Karpas-422 (cell line): ENCODE data around the gene GALNT2. TPM values are rescaled to one million over a fixed set of nuclear protein-coding genes. Genes with fewer than 3 reads are reported as not detected.

Experiments
- DNase-seq: peaks from one replicate; pipeline ENCODE4 v3.0.0-alpha.2; 2015
- H2AFZ ChIP-seq: fragments of 200-600 bp; sonication (generic); 2 replicates; pipeline ENCODE4 v1.6.1; 2014; ENCODE audit warnings: antibody characterized with exemption, low read length, mixed read lengths
- H3K27ac ChIP-seq: fragments of 200-600 bp; sonication (generic); 2 replicates; pipeline ENCODE4 v1.5.1; 2014; ENCODE audit warnings: mild to moderate bottlenecking, low read length, moderate library complexity
- H3K27me3 ChIP-seq: fragments of 200-600 bp; sonication (generic); 2 replicates; pipeline ENCODE4 v1.6.1; 2014; ENCODE audit warnings: low read length, mixed read lengths
- H3K36me3 ChIP-seq: fragments of 200-600 bp; sonication (generic); 2 replicates; pipeline ENCODE4 v1.6.1; 2014; ENCODE audit warnings: low read length, mixed read lengths; ENCODE audit not compliant: insufficient read depth
- H3K4me1 ChIP-seq: fragments of 200-600 bp; sonication (generic); 2 replicates; pipeline ENCODE4 v1.6.1; 2014; ENCODE audit warnings: mild to moderate bottlenecking, low read length, mixed read lengths
- H3K4me2 ChIP-seq: fragments of 200-600 bp; sonication (generic); 2 replicates; pipeline ENCODE4 v1.6.1; 2014; ENCODE audit warnings: low read length, low read depth, mild to moderate bottlenecking; ENCODE audit not compliant: poor library complexity, severe bottlenecking
- H3K4me3 ChIP-seq: fragments of 200-600 bp; sonication (generic); 2 replicates; pipeline ENCODE4 v1.5.1; 2014; ENCODE audit warnings: mild to moderate bottlenecking, antibody characterized with exemption, low read length, mixed read lengths
- H3K79me2 ChIP-seq: fragments of 200-600 bp; sonication (generic); 2 replicates; pipeline ENCODE4 v1.6.1; 2014; ENCODE audit warnings: mild to moderate bottlenecking, low read length, mixed read lengths
- H3K9ac ChIP-seq: fragments of 200-600 bp; sonication (generic); 2 replicates; pipeline ENCODE4 v1.6.0; 2014; ENCODE audit warnings: low read length
- H3K9me2 ChIP-seq: fragments of 200-600 bp; sonication (generic), shearing (Covaris generic); replicated peaks from 2 replicates; pipeline ENCODE4 v1.6.0; 2014; ENCODE audit warnings: mild to moderate bottlenecking, low read length, moderate library complexity; ENCODE audit not compliant: insufficient read depth
- H3K9me3 ChIP-seq: fragments of 300-700, 200-600 bp; sonication (generic); 2 replicates; pipeline ENCODE4 v1.6.1; 2014; ENCODE audit warnings: low read length, mixed read lengths
- H4K20me1 ChIP-seq: fragments of 200-600 bp; sonication (generic); 2 replicates; pipeline ENCODE4 v1.6.1; 2014; ENCODE audit warnings: mild to moderate bottlenecking, antibody characterized with exemption, low read length, low read depth; ENCODE audit not compliant: insufficient read depth
- total RNA-seq: library from RNA; depleted of rRNA; stranded (reverse); fragments of >200 nt; shearing (Covaris generic); gene quantifications from 2 replicates; pipeline ENCODE4 v1.2.3, GENCODE V29; 2014; ENCODE audit warnings: low replicate concordance

GALNT2 gene
- total RNA-seq, 1 experiment from 2014 or later, result 2.7 TPM

DNA sequence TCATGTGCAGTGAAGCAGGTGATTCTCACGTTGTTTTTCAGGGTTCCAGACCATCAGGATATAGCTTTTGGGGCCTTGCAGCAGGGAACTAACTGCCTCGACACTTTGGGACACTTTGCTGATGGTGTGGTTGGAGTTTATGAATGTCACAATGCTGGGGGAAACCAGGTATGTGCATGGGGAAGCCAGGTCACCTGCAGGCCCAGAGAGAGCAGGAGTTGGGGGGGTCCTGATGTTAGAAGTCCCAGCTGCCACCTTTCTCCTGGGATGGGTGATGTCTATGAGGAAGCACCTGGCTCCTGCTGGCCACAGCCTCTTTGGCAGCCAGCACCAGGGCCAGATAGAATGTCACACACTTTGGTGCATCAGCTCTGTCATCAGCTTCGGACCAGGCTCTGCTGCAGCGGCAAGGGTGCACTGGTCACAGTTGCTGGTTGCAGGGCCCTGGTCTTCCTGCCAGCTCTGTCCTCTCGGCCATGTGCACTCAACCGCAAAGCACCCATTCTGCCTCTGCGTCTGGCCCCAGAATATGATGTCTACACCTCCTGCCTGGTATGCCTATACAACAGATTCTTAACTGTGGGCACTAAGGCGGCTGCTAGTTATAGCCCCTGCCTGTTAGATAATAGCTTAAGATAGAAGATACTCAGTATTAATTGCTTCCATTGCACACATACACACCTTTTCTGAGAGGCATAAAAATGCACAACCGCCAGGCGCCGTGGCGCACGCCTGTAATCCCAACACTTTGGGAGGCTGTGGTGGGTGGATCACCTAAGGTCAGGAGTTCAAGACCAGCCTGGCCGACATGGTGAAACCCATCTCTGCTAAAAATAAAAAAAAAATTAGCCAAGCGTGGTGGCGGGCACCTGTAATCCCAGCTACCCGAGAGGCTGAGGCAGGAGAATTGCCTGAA, 198.4 kb downstream of the GALNT2 start:
- Histone ChIP-seq H3K9me3 (no peaks in the 10 kb centered on the region), H3K9me2 (no peaks in the 10 kb centered on the region), H3K36me3 (no peaks in the 10 kb centered on the region), H3K4me3 (no peak overlapping the region), H3K79me2 (no peaks in the 10 kb centered on the region), H3K9ac (no peak overlapping the region), H3K4me2 (no peak overlapping the region), H3K27ac (no peak overlapping the region), H3K4me1 (no peaks in the 10 kb centered on the region), H2AFZ (no peak overlapping the region), H3K27me3 (no peaks in the 10 kb centered on the region), H4K20me1 (no peaks in the 10 kb centered on the region)
- no peak for DNase-seq

DNA sequence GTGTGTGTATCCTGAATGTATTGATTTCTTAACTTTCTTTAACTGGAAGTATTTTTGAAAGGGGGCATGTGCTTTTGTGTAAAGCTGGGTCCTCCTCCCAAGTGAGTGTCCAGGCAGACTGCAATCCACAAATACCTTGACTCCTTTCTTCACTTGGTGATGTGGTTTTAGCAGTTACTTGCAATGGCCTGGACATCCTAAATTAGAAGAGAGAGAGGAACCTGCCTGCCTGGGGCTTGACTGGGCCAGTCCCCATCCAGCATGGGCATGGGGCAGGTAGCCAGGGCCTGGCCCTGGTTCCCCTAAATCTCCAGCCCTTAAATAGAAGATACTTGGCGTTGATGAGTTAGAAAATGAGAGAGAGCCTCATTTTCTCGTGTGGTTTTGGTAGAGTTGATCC, 199.4 kb downstream of the GALNT2 start:
- Histone ChIP-seq H3K4me1 (no peaks in the 10 kb centered on the region), H3K4me2 (no peak overlapping the region), H3K36me3 (no peaks in the 10 kb centered on the region), H3K27me3 (no peaks in the 10 kb centered on the region), H4K20me1 (no peaks in the 10 kb centered on the region), H3K9me3 (no peaks in the 10 kb centered on the region), H3K9me2 (no peaks in the 10 kb centered on the region), H3K79me2 (no peaks in the 10 kb centered on the region), H3K9ac (no peak overlapping the region), H3K4me3 (no peak overlapping the region), H2AFZ (no peak overlapping the region), H3K27ac (no peak overlapping the region)
- DNase-seq, result no peak

DNA sequence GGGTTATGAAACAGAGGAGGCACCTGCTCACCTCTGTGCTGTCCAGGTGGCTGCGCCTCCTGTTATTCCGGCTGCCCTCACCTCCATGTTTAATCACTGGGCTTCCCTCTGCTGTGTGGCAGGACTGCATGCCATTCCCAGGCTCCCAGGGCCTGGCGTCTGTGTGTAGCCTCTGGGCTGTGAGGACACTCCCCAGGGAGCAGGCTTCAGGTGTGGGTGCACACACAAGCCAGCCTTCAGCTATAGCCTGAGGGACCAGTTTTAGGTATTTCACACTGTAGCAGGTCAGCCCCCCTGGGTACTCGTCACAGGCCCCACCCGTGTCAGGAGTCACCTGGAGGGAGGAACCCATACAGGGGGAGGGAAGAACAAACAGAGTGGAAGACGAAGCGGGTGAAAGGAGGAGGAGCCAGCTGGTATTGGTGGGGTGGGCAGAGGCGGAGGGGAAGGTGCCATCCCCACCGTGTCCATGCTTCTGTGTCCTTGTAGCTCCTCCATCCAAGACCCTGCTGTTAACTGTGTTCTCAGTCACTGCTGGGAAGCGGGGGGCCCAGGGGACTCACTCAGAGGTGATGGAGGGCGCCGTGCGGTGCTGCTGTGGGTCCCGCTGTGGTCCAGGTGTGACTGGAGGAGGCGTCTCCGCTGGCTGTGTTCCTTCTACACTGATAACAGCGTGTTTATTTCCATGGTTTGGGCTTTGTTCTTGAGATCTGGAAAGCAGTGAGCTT, 200.5 kb downstream of the GALNT2 start:
- H3K9me3 ChIP-seq, result no peaks in the 10 kb centered on the region
- no peak overlapping the region for H3K9ac ChIP-seq
- H4K20me1 ChIP-seq, result no peaks in the 10 kb centered on the region
- no peaks in the 10 kb centered on the region for H3K4me1 ChIP-seq
- no peak overlapping the region for H3K27ac ChIP-seq
- H3K9me2 ChIP-seq, result no peaks in the 10 kb centered on the region
- H3K36me3 ChIP-seq, result no peaks in the 10 kb centered on the region
- no peak overlapping the region for H3K4me2 ChIP-seq
- DNase-seq, result no peak
- H2AFZ ChIP-seq, result no peak overlapping the region
- H3K27me3 ChIP-seq, result no peaks in the 10 kb centered on the region
- no peak overlapping the region for H3K4me3 ChIP-seq
- H3K79me2 ChIP-seq, result no peaks in the 10 kb centered on the region

DNA sequence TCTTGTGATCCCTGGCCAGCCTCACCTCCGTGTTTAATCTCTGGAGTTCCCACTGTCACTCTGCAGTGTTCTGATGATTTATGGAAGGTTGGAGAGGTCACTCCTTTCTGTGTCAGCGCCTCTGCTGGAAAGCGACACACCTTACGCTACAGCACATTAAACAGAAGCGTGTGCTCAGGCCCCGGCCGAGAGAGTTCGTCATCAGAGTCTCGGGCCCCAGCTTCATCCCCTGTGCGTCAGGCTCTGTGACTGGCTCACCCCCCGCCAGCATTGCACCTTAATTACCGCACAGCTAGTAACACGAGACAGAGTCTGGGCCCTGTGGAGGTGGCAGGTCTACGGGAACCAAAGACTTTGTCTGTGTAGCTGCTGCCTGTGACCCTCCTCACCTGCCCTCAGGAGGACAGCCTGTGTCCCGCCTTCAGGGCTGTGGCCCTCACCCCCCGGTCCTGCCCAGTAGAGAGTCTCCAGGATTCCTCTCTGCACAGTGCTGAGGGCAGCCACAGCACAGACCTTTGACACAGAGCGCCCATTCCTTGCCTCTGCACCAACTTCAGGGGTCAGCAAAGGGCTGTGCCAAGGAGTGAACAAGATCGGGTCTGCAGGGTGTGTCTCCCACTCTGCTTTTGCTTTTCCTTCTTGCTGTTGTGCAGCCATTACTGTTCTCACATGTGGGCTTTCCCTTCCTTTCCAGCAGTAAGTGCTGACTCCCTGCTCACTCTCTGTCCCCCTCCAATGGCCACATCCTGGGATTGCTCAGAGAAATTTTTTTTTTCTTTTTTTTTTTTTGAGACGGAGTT, 201.5 kb downstream of the GALNT2 start:
- Histone ChIP-seq H3K27me3 (no peaks in the 10 kb centered on the region), H3K4me3 (no peak overlapping the region), H3K9me3 (no peaks in the 10 kb centered on the region), H3K27ac (no peak overlapping the region), H3K9me2 (no peaks in the 10 kb centered on the region), H3K4me2 (no peak overlapping the region), H4K20me1 (no peaks in the 10 kb centered on the region), H3K79me2 (no peaks in the 10 kb centered on the region), H2AFZ (no peak overlapping the region), H3K4me1 (no peaks in the 10 kb centered on the region), H3K36me3 (no peaks in the 10 kb centered on the region), H3K9ac (no peak overlapping the region)
- no peak for DNase-seq

DNA sequence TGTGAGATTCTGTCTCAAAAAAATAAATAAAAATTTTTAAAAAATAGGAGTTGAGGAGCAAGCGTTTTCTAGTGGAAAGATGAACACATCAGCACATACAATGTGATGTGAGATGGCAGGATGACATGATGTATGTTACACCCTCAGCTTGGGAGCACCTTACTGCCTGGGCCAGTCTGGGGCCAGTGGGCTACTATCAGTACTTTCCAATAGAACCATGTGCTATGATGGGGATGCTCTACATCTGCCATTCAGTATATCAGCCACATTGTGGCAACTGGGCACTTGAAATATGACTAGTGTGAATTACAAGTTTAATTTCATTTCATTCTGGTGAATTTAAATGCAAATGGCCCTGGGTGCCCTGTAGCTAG, 203.1 kb downstream of the GALNT2 start:
- Histone ChIP-seq H3K27me3 (no peaks in the 10 kb centered on the region), H3K36me3 (no peaks in the 10 kb centered on the region), H2AFZ (no peak overlapping the region), H3K9me2 (no peaks in the 10 kb centered on the region), H3K27ac (no peak overlapping the region), H3K4me3 (no peak overlapping the region), H3K4me1 (no peaks in the 10 kb centered on the region), H3K4me2 (no peak overlapping the region), H4K20me1 (no peaks in the 10 kb centered on the region), H3K9me3 (no peaks in the 10 kb centered on the region), H3K9ac (no peak overlapping the region), H3K79me2 (no peaks in the 10 kb centered on the region)
- DNase-seq, result no peak

DNA sequence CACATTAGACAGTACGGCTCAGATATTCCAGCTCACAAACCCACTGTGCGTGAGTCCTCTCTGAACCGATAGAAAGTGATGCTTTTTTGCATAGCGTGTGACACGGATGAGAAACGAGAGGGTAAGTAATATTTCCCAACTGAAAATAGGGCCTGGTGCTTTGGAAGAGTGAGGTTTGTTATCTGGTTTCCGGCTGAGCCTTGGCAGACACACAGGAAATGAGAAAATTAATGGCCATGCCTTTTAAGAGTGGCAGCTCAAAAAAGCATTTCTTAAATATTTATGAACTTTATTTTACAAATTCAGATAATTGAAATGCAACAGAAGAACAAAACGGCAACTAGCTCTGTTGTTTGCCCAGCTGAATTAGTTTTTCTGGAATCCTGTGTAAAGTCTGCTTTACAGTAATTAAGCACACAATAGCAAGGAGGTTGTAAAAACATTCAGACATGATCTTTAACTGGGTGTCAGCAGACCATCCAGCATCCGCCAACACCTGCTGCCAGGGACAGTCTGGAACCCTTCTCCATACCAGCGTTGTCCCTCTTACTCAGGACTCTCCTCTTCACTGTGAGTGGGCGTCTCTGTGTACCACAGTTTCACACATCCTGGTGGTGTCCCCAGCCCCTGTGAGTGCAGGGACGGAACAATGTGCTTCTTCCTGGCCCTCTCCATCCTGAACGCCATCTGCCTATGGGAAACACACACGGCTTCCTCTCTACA, 203.7 kb downstream of the GALNT2 start:
- Histone ChIP-seq H3K79me2 (no peaks in the 10 kb centered on the region), H2AFZ (no peak overlapping the region), H4K20me1 (no peaks in the 10 kb centered on the region), H3K9me3 (no peaks in the 10 kb centered on the region), H3K9ac (no peak overlapping the region), H3K27ac (no peak overlapping the region), H3K9me2 (no peaks in the 10 kb centered on the region), H3K27me3 (no peaks in the 10 kb centered on the region), H3K4me1 (no peaks in the 10 kb centered on the region), H3K4me2 (no peak overlapping the region), H3K36me3 (no peaks in the 10 kb centered on the region), H3K4me3 (no peak overlapping the region)
- DNase-seq, result no peak

DNA sequence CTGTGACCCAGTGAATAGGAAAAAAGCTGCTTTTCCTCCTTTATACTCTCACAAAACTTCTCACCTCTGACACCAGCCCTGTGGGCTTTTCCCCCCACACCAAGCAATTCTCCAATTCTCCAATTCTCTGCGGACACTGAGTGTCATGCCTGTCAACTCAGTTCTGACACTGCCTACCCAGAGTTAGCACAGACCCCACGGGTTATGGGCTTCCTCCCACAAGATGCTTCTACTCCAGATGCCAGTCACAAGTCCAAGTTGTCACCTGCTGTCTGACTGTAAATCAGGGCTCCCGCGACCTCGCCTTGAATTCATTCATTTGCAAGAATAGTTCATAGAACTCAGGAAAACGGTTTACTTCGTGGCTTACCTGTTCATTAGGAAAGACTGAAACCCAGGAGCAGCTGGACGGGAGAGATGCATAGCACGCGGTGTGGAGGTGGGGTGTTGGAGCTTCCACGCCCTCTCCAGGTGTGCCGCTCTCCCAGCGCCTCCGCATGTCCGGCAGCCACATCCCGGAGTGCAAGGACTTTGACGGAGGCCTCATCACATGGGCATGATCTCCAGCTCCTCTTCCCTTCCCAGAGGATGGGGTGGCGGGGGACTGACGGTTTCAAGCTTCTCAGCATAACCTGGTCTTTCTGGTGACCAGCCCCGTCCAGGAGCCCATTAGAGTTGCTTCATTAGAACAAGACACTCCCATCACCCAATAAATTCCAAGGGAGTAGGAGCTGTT, 204.4 kb downstream of the GALNT2 start:
- Histone ChIP-seq H3K4me2 (no peak overlapping the region), H3K9me3 (no peaks in the 10 kb centered on the region), H3K4me3 (no peak overlapping the region), H3K9me2 (no peaks in the 10 kb centered on the region), H4K20me1 (no peaks in the 10 kb centered on the region), H3K79me2 (no peaks in the 10 kb centered on the region), H3K36me3 (no peaks in the 10 kb centered on the region), H2AFZ (no peak overlapping the region), H3K9ac (no peak overlapping the region), H3K27ac (no peak overlapping the region), H3K4me1 (no peaks in the 10 kb centered on the region), H3K27me3 (no peaks in the 10 kb centered on the region)
- DNase-seq, result no peak
